Natural killer cell treated with Interleukin-12 subunit alpha and Interleukin-12 subunit beta and Interleukin-15 and Interleukin-18, amount 100 ng/mL, for 72 hours (primary cell): ENCODE data around the gene JAK1. TPM values are rescaled to one million over a fixed set of nuclear protein-coding genes. Genes with fewer than 3 reads are reported as not detected.

ENCODE experiments used
- ATAC-seq, 2 donors: fragments of 150-1000 bp; cut with Tn5 transposase in 1 of 2; sonication (Bioruptor Pico), chemical (Tn5 transposase) in 1 of 2; 2 replicates each; pipeline ENCODE4 v1.10.0; 2021
- DNase-seq: peaks from one replicate; pipeline ENCODE4 v3.0.0; 2022; ENCODE audit warnings: low spot score
- H3K27ac Mint-ChIP-seq, 2 donors: 1 replicate in 1 of 2; 2 replicates in 1 of 2; pipeline ENCODE4 v1.8.0; 2022; ENCODE audit warnings: mixed read lengths in 2 of 2, mild to moderate bottlenecking in 1 of 2, moderate library complexity in 1 of 2
- H3K27me3 Mint-ChIP-seq, 2 donors: 1 replicate in 1 of 2; 2 replicates in 1 of 2; pipeline ENCODE4 v1.8.0; 2022; ENCODE audit warnings: mixed read lengths in 2 of 2
- H3K36me3 Mint-ChIP-seq: one replicate; pipeline ENCODE4 v1.8.0; 2022; ENCODE audit warnings: mixed read lengths
- H3K4me1 Mint-ChIP-seq, 2 donors: 1 replicate in 1 of 2; 2 replicates in 1 of 2; pipeline ENCODE4 v1.8.0; 2022; ENCODE audit warnings: low read depth in 2 of 2, mixed read lengths in 2 of 2, mild to moderate bottlenecking in 1 of 2
- H3K4me3 Mint-ChIP-seq: one replicate; pipeline ENCODE4 v1.8.0; 2022; ENCODE audit warnings: mixed read lengths
- H3K9me3 Mint-ChIP-seq: 2 replicates; pipeline ENCODE4 v1.8.0; 2022; ENCODE audit warnings: mixed read lengths
- total RNA-seq, 2 donors: library from RNA; stranded (reverse); gene quantifications; one replicate each; pipeline ENCODE4 v1.2.3, GENCODE V29; 2022

JAK1 gene
- total RNA-seq, 2 donors from 2014 or later = 132 to 198 TPM

GRCh38 chr1:64846573-64847430 is 119.5 kb downstream of the JAK1 start:
- Mint-ChIP-seq H3K27ac (peak overlapping the region; percentile 39 to 42), H3K36me3 (peaks cover 6% of the 10 kb centered on the region), H3K27me3 (no peaks in the 10 kb centered on the region), H3K4me3 (no peak overlapping the region), H3K4me1 (peaks cover 0 to 10% of the 10 kb centered on the region in 2 donors), H3K9me3 (no peaks in the 10 kb centered on the region)
- DNase-seq (no peak), ATAC-seq (no peak)

DNA sequence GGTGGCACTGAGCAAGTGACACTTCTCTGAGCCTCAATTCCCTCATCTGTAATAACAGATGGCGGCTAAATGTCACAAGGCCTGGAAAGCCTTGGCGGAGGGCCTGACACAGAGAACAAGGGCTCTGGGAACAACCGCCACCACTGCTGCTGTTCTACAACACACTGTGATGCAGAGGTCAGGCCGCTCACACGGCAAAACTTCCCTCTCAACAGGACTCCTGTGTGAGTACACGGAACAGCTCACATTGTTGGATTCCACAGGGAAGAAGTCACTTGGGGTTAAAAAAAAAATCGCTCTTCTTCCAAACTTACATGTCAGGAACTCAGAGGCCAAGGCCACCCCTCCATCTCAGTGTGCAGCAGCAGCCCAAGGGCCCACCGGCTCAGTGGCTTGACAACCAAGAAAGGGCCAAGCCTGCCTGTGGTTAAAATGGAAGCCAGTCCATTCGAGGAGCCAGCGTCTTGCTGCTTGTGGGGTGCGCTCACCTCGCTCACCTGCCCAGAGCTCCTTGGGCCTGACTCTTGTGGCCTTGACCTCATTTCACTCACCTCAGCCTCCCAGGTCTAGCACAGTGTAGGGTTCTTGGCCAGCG is 120.4 kb downstream of the JAK1 start:
- no peak for DNase-seq
- H3K27me3 Mint-ChIP-seq = no peaks in the 10 kb centered on the region
- H3K36me3 Mint-ChIP-seq = peaks cover 9% of the 10 kb centered on the region
- no peak overlapping the region for H3K4me3 Mint-ChIP-seq
- H3K4me1 Mint-ChIP-seq = peaks cover 0 to 7% of the 10 kb centered on the region in 2 donors
- no peaks in the 10 kb centered on the region for H3K9me3 Mint-ChIP-seq
- no peak for ATAC-seq
- peak overlapping the region; percentile 39 to 42 for H3K27ac Mint-ChIP-seq

DNA sequence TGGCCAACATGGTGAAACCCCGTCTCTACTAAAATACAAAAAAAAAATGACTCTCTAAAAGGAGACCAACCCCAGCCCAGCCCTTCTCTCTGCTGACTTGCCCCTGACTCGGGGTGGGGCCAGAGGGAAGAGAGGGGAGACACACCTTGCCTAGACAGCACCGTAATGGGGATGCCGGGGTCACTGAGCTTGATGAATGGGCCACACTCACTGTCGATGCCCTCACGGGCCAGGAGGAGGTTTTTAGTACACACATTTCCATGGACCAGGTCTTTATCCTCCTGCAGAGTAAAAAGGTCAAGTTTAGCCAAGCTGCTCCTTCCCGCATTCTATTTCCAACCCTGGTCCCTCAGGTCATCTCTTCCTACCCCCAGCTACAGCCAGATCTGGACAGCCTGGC is 121.7 kb downstream of the JAK1 start:
- H3K36me3 Mint-ChIP-seq = peaks cover 11% of the 10 kb centered on the region
- peak overlapping the region in 1 of 2 donors; percentile 10 for H3K27ac Mint-ChIP-seq
- H3K4me3 Mint-ChIP-seq = no peak overlapping the region
- H3K9me3 Mint-ChIP-seq = no peaks in the 10 kb centered on the region
- ATAC-seq (no peak), DNase-seq (no peak)
- no peaks in the 10 kb centered on the region for H3K4me1 Mint-ChIP-seq
- H3K27me3 Mint-ChIP-seq = no peaks in the 10 kb centered on the region

DNA sequence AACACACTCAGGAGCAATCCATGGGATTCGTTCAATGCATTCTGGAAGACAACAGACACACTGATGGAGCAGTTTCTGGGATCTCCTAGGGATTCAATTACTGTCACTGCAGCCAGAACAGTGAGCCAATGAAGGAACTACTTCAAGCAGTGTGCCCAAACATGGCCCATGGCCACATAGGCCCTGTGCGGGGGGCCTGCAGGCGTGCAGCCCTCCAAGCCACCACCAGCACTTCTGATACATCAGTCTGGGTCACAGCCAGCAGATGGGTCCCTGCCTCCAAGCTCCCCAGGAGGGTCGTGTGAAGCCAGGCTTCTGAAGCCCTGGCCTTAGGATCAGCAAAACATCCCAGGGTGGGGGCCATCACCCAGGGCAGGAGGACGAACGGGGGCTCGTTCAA is 122.2 kb downstream of the JAK1 start:
- H3K9me3 Mint-ChIP-seq = no peaks in the 10 kb centered on the region
- DNase-seq (no peak), ATAC-seq (no peak)
- no peak overlapping the region for H3K27ac Mint-ChIP-seq
- no peak overlapping the region for H3K4me3 Mint-ChIP-seq
- H3K4me1 Mint-ChIP-seq = no peaks in the 10 kb centered on the region
- H3K27me3 Mint-ChIP-seq = no peaks in the 10 kb centered on the region
- H3K36me3 Mint-ChIP-seq = peaks cover 11% of the 10 kb centered on the region

- Mint-ChIP-seq H3K27me3 (no peaks in the 10 kb centered on the region), H3K36me3 (peaks cover 11% of the 10 kb centered on the region), H3K4me1 (no peaks in the 10 kb centered on the region)
Measured at GRCh38 chr1:64843675-64844074, 122.7 kb downstream of the JAK1 start.

GRCh38 chr1:64842224-64842623 is 124.1 kb downstream of the JAK1 start:
- no peak for ATAC-seq
- H3K4me1 Mint-ChIP-seq = no peaks in the 10 kb centered on the region
- H3K4me3 Mint-ChIP-seq = no peak overlapping the region
- no peak overlapping the region for H3K27ac Mint-ChIP-seq
- no peak for DNase-seq
- H3K36me3 Mint-ChIP-seq = peaks cover 16% of the 10 kb centered on the region
- no peaks in the 10 kb centered on the region for H3K27me3 Mint-ChIP-seq
- no peaks in the 10 kb centered on the region for H3K9me3 Mint-ChIP-seq

More at GRCh38 chr1:64843675-64844074, 122.7 kb downstream of the JAK1 start:
- Mint-ChIP-seq H3K9me3 (no peaks in the 10 kb centered on the region), H3K4me3 (no peak overlapping the region), H3K27ac (peak overlapping the region in 1 of 2 donors; percentile 79)
- DNase-seq (no peak), ATAC-seq (no peak)

DNA sequence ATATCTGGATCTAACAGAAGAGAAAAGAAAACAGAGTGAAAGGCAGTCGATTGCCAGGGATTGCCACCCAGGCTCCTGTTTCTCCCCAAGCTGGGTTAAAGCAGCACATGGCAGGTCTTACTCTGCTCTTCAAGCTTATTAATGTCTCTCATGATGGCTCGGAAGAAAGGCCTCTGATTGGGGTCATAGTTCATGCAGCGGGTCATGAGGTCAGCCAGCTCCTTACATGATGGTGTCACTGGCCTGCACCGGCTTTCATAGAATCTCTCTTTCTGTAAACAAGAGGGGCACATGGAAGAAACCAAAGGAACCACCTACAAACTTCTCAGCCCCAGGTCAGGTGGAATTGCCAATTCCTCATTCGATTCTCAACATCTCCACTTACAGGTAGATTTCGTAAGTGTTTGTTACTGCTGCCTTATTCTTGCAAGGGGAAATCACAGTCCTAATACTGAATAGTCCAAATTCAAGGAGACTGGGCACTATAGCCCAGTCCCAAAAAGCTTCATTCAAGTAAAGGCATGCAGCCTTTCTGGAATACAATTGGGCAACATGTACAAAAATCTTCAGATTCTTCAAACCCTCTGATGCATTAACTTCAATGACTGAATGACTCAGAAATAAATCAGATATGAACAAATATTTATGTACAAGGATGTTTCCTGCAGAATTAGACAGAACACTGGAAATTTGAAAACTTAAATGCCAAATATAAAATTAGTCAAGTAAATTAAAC is 124.9 kb downstream of the JAK1 start:
- H3K27ac Mint-ChIP-seq = peak overlapping the region in 1 of 2 donors; percentile 40
- H3K27me3 Mint-ChIP-seq = no peaks in the 10 kb centered on the region
- no peak for ATAC-seq
- H3K4me1 Mint-ChIP-seq = no peaks in the 10 kb centered on the region
- no peaks in the 10 kb centered on the region for H3K9me3 Mint-ChIP-seq
- no peak overlapping the region for H3K4me3 Mint-ChIP-seq
- peaks cover 22% of the 10 kb centered on the region for H3K36me3 Mint-ChIP-seq
- DNase-seq = no peak

- H3K4me3 Mint-ChIP-seq = no peak overlapping the region
- H3K9me3 Mint-ChIP-seq = no peaks in the 10 kb centered on the region
- no peak for DNase-seq
- peaks cover 18% of the 10 kb centered on the region for H3K36me3 Mint-ChIP-seq
- peaks cover 0 to 4% of the 10 kb centered on the region in 2 donors for H3K4me1 Mint-ChIP-seq
- no peak overlapping the region for H3K27ac Mint-ChIP-seq
- no peak for ATAC-seq
- H3K27me3 Mint-ChIP-seq = no peaks in the 10 kb centered on the region
Measured at GRCh38 chr1:64839732-64840405, 126.5 kb downstream of the JAK1 start.

- Mint-ChIP-seq H3K4me3 (no peak overlapping the region), H3K4me1 (peaks cover 0 to 4% of the 10 kb centered on the region in 2 donors), H3K27me3 (no peaks in the 10 kb centered on the region), H3K27ac (peak overlapping the region in 1 of 2 donors; percentile 70), H3K9me3 (no peaks in the 10 kb centered on the region), H3K36me3 (peaks cover 21% of the 10 kb centered on the region)
- no peak for ATAC-seq
- no peak for DNase-seq
Measured at GRCh38 chr1:64839261-64839660, 127.1 kb downstream of the JAK1 start.

DNA sequence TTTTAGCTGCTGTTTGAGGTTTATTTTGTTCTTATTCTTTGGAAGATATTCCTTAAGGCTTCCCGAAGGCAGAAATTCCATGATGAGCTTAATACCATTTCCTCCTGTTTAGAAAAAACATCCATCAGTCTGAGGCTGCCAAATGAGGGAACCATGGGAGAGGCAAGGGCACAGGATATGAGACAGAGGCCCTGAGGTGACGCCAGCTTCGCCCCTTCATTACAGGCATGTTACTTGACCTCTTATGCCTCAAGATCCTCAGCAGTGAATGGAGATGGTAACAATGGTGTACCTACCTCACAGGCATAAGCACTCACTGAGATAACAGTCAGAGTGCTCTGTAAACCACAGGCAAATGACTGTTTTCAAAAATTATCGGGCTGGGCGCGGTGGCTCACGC is 127.9 kb downstream of the JAK1 start:
- no peaks in the 10 kb centered on the region for H3K27me3 Mint-ChIP-seq
- no peak overlapping the region for H3K4me3 Mint-ChIP-seq
- no peaks in the 10 kb centered on the region for H3K9me3 Mint-ChIP-seq
- ATAC-seq (no peak), DNase-seq (no peak)
- peaks cover 0 to 4% of the 10 kb centered on the region in 2 donors for H3K4me1 Mint-ChIP-seq
- H3K36me3 Mint-ChIP-seq = peaks cover 23% of the 10 kb centered on the region
- peak overlapping the region in 1 of 2 donors; percentile 70 for H3K27ac Mint-ChIP-seq

- H3K27ac Mint-ChIP-seq = peak overlapping the region; percentile 2 to 5
- H3K36me3 Mint-ChIP-seq = peaks cover 32% of the 10 kb centered on the region
- no peak for DNase-seq
- H3K4me1 Mint-ChIP-seq = peaks cover 0 to 4% of the 10 kb centered on the region in 2 donors
- no peaks in the 10 kb centered on the region for H3K27me3 Mint-ChIP-seq
- H3K4me3 Mint-ChIP-seq = no peak overlapping the region
- H3K9me3 Mint-ChIP-seq = no peaks in the 10 kb centered on the region
- no peak for ATAC-seq
Measured at GRCh38 chr1:64836802-64837201, 129.5 kb downstream of the JAK1 start.

DNA sequence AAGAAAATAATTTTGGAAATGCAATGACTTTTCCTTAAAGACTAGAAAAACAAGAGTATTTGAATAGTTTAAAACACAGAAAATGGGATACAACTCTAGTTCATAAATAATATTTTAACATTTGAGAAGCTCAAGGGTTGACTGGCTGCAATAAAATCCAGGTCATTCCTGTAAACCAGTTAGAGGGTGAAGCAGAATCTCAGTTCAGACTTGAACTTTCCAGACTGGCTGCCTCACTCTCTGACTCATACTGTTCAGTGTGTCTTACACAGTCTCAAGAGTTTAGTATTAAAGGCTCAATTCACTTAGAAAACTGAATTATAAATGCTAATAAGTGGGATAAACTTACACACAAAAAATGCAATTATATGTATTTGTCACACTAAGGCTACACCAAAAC is 131.6 kb downstream of the JAK1 start:
- peaks cover 27% of the 10 kb centered on the region for H3K36me3 Mint-ChIP-seq
- peaks cover under 1 to 4% of the 10 kb centered on the region in 2 donors for H3K4me1 Mint-ChIP-seq
- H3K27me3 Mint-ChIP-seq = no peaks in the 10 kb centered on the region
- ATAC-seq (no peak), DNase-seq (no peak)
- peak overlapping the region; percentile 34 to 71 for H3K27ac Mint-ChIP-seq
- no peak overlapping the region for H3K4me3 Mint-ChIP-seq
- no peaks in the 10 kb centered on the region for H3K9me3 Mint-ChIP-seq

- peaks cover 14% of the 10 kb centered on the region for H3K36me3 Mint-ChIP-seq
- peaks cover 33 to 40% of the 10 kb centered on the region in 2 donors for H3K4me1 Mint-ChIP-seq
- H3K9me3 Mint-ChIP-seq = no peaks in the 10 kb centered on the region
- H3K27me3 Mint-ChIP-seq = no peaks in the 10 kb centered on the region
- no peak overlapping the region for H3K4me3 Mint-ChIP-seq
- DNase-seq (no peak), ATAC-seq (no peak)
- H3K27ac Mint-ChIP-seq = peak overlapping the region; percentile 22 to 96
Measured at GRCh38 chr1:64830030-64830651, 136.2 kb downstream of the JAK1 start.
